Erythroblast (primary cell): Measurements from ENCODE around the gene KCNK16.

Experiments
- GATA1 ChIP-seq: IDR thresholded peaks from 2 replicates; pipeline ENCODE4 v1.6.1; 2011; ENCODE audit warnings: low read depth, mild to moderate bottlenecking, control low read depth, low read length, moderate library complexity
- POLR2A ChIP-seq: IDR thresholded peaks from 2 replicates; pipeline ENCODE4 v1.6.1; 2011; ENCODE audit warnings: mild to moderate bottlenecking, low read length

DNA sequence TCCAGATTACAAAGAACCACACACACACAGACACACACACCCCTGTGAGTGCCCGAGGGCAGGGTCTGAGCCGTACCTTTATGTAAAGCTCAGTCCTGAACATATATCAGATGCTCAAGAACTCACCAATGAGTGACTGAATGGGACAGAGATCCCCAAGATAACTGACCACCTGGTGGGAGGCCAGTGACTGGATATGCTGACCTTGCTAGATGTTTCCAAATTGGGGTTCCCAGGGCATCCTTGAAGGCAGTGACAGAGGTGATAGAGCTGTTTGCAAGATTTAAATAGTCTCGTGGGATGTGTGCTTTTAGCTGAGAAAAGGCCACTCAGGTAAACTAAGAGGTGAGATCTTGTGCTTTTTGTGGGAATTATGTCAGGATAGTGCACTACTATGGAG lies 47.6 kb downstream of the KCNK16 start:
- no peak for TF ChIP-seq POLR2A
- no peak for TF ChIP-seq GATA1
